Left colon (tissue), 2 donors: ENCODE results near the gene BCL11A. TPM values are rescaled to one million over a fixed set of nuclear protein-coding genes. Genes with fewer than 3 reads are reported as not detected.

Experiments used
- ATAC-seq: fragments of 200-7000 bp; cut with Tn5 transposase; one replicate; pipeline ENCODE4 v1.9.1; 2020; ENCODE audit warnings: mild to moderate bottlenecking, moderate library complexity
- DNase-seq, 2 donors: peaks; one replicate each; pipeline ENCODE4 v3.0.0-alpha.2; 2020
- intact Hi-C, 2 donors: fragments of 100-400 bp; cut with DNase I in 1 of 2; cut with micrococcal nuclease in 1 of 2; formaldehyde crosslinking; loops; one replicate each; pipeline versions ENCODE4 v1.11.2 to v1.14.0; 2022; cut with DNase I, micrococcal nuclease
- total RNA-seq, 2 donors: library from RNA; stranded (reverse); fragmentation: NEBNext Ultra II Directional; extraction: Animal tissue kit (Norgen Biotek cat#: 25700); gene quantifications; one replicate each; pipeline ENCODE4 v1.2.1, GENCODE V29; 2021
- donor health status: DM: no; HTN: no; CAD: no.
- donor health status: DM: yes; HTN: yes; CAD: no.

Gene BCL11A
- total RNA-seq, 2 donors from 2014 or later, result 28.9 to 29.0 TPM

DNA sequence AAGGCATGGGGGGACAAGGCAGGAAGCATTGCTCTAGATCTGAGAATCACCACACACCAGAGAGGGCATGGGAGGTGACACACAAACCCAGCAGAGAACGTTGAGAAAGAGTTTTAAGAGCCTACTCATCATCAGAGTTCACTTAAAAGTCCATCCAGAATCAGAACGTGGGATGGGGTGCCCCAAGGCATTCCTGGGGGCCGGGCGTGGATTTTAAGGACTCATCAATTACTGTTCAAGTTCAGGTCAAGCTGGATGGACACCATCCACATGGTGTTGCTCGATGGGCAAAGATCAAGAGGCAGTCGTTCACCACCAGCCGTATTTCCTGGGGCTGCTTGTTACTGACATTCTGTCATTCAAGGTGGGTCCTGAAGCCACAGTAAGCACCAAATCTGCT is 34.9 kb downstream of the BCL11A start:
- intact Hi-C loops, result no loop called here
- ATAC-seq, result no peak
- DNase-seq, result no peak

DNA sequence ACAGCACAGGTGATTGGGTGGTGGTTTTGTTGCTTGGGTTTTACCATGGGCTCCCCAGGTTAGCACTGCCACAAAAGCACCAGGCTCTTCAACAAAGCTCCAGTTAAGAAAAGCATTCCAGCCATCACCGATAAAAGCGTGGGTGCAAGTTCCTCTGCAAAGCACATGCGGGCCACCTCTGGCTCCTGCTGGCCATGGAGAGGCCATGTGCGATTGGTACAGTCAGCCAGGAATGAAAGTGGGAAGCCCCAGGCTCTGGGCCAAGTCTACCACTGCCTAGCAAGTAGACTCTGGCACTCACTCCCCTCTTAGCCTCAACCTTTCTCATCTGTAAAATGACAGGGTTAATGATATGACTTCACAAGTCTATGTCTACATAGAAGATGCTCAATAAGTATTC is 36.0 kb downstream of the BCL11A start:
- no peak for DNase-seq
- intact Hi-C loops, result no loop called here
- no peak for ATAC-seq

- intact Hi-C loops, result no loop called here
- DNase-seq (no peak), ATAC-seq (no peak)
Measured at GRCh38 chr2:60516826-60517225, 36.6 kb downstream of the BCL11A start.

DNA sequence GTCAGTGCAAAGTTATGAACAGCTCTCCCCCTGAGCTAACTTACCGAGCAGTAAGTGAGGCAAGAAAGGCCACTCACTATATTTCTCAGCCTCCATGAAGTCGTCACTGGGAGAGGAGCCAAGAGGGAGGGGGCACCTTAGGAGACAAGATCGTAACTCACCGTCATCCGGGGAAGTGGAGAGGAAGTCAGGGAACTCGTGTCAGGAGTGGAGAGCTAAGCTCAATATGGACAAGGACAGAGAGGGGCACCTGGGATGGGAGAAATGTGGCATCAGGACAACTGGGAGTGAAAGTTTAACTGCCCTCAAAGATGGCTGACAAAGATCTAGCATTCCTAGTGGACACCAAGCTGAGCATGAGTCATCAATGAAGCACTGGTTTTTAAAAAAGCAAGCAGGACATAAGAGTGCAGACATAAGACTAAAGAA is 37.1 kb downstream of the BCL11A start:
- intact Hi-C loops, result no loop called here
- DNase-seq (no peak), ATAC-seq (no peak)

DNA sequence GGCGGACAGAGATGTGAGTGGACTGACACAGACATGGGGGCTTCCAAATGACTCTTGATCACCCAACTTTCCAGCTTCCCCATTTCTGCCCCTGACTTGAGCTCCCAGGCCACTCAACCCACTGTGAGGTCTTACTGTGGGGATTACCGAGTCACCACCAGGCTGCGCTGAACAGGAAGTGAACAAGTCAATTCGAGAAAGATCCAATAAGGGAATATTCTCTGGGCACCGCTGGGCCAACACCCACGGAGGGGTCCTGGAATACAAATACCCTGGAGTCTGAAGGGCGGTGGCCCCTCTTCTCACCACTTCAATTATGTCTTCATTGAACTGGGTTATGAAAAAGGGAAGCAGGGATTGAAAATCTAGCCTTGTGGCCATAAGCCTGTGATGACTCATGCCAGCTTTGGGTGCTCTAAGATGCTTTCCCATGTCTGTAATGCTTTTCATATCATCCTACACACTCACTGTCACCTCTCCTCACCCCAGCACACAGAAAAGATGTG is 37.7 kb downstream of the BCL11A start:
- intact Hi-C loops, result no loop called here
- no peak for ATAC-seq
- DNase-seq, result peak in 1 of 2 donors; percentile 20

GRCh38 chr2:60513996-60514395 is 39.5 kb downstream of the BCL11A start:
- intact Hi-C loops, result no loop called here
- peak; percentile 33 for ATAC-seq
- no peak for DNase-seq

DNA sequence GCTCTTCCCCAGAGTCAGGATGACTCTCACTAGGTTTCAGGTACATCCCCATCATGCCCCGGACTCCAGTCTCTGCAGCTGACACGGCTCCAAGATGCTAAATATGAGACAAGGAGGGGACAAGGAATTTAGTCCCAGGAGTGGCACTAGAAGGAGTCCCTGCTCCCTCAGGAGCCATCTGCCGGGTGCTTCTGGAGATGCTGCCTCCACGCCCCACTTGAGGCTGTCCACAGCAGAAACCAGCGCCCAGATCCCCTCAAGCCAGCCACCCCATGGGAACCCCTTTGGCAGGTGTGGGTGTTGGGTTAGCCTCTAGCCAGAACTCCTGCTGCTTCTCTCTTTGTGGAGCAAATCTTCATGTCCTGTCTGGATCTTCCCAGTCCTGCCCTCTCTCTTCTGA is 40.3 kb downstream of the BCL11A start:
- no peak for DNase-seq
- no peak for ATAC-seq
- intact Hi-C loops, result no loop called here

GRCh38 chr2:60512641-60513040 is 40.8 kb downstream of the BCL11A start:
- intact Hi-C loops, result no loop called here
- ATAC-seq (peak; percentile 70), DNase-seq (peak in 1 of 2 donors; percentile 23)

DNA sequence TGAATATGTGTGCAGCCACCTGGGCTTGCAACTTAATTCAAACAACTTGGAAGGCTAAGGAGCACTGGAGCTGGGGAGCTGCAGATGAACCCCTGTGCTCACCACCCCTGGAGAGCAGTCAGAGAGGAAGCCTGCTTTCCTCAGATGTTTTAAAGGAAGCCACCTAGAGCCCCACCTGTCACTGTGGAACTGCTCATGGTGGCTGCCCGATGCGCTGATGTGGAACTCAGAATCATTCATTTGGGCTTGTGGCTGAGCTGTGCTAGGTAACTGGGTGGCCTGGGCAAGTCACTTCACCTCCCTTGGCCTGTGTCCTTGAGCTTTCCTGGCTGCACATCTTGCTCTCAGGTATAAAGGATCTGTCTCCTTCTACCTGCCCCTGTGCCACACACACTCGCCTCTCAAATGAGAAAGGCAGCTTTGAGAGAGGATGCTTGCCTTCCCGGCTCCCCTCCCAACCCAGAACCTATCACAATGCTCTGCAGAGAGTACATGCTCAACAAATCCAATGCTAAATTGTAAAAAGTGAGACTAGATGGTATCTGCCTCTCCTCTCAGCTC is 41.3 kb downstream of the BCL11A start:
- intact Hi-C loops, result no loop called here
- ATAC-seq, result no peak
- peak in 1 of 2 donors; percentile 18 for DNase-seq

DNA sequence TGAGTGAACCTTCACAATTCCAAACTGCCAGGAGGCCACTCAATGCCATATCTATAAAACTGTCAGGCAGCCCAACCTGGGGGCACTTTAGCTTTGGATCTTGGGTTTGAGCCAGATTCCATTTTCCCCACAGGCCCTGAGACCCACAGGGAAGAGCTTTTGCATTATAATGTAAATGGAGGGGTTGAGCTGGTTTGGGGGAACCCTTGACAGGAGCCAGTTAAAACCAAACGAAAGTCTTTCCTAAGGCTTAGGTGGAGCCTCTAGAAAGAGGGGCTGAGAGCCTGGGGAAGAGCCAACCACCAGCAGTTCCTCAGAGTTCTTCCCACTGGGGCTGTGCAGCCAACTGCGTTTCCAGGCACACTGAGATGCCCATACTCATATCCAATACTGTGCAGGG is 42.7 kb downstream of the BCL11A start:
- no peak for ATAC-seq
- intact Hi-C loops, result no loop called here

DNA sequence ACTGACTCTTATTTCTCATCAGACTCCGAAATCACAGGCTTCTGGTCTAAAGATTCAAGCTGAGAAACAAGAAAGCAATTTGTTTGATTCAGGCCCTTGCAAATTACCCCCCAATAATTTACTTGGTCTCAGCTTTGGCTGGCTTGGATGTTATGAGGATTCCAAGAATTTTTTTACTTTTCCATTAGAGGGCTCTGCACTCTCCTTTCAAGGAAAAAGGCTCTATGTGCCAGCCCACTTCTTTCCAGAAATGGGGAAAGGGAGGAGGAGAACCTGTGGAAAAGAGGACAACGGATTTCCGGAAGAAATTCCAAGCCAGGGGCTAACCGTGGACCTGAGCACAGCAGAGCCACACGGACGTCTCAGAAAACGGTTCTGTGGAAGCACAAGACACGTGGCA is 44.4 kb downstream of the BCL11A start:
- ATAC-seq, result no peak
- intact Hi-C loops, result no loop called here
- DNase-seq, result no peak

More for the DNA sequence above, 42.7 kb downstream of the BCL11A start:
- DNase-seq, result no peak

DNA sequence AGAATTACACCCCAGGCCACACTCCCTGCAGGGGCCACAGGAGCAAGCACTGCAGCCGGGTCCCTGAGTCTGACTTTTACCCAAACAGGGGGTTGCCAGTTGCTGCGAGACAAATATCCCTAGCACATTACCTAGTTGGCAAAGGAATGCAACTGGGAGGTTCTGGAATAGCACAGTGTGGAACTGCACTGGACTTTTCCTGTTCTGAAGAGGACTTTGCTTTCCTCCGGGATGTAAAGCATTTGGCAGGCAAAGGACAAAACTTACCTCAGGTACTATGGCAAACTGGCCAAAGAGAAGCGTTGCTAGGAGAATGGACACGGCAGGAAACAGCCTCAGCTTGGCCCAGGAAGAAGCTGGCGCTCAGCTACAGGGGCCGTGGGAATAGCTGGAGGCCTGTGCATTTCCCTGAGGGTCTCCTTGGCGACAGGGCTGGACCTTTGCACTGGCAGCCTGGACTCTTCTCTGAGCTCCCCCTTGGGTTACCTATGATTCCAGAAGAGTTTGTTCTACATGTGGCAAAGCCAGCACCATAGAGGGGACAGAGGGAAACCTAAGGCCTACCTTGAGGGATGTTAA is 45.0 kb downstream of the BCL11A start:
- DNase-seq (no peak), ATAC-seq (peak; percentile 78)
- intact Hi-C loops, result no loop called here

- ATAC-seq, result no peak
- no peak for DNase-seq
- intact Hi-C loops, result no loop called here
Measured at GRCh38 chr2:60507211-60507965, 46.1 kb downstream of the BCL11A start.

DNA sequence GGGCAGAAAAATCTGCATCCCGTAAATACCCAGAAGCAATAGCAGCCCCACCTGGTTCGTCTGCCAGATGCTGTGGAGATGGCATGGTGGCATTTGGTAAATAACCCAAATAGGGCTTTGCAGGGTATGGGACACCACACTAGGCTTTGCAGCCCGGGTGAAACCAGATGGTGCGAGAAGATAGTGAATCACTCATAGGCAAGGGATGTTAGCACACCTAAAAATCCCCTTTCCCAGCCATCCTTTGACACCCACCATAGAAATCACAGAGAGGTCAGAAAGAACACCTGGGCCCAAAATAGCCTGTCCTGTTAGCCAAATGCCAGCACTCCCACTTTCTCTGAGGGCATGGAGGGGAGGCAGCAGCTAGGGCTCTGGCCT is 47.6 kb downstream of the BCL11A start:
- DNase-seq, result no peak
- intact Hi-C loops, result no loop called here
- ATAC-seq, result no peak

DNA sequence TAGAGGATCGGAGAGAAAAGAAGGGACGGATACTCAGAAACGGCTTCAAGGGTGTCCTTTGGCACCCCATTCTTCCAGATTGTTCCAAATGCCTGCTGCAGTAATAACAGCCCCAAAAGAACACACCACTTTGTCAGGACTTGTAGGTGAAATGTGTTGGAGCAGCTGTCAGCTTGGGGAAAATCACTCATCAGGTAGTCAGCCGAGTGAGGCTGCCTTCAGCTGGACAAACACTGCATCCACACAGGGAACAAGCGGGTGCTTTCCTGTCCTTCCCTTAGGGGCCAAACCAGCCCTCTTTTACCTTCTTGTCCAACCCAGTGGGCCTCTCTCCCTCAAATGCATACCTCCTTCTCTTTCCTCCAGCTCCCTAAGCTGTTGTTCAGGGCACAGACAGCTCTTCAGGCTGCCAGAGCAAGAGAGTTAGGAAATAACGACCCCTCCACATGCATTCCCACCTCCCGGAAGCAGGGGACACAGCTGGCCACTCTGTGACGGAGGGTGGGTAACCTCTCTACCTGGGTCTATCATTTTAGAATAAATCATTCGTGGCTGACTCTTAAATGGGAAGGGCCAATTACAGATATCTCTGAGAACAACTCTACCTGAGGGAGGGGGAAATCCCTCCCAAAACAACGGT is 48.1 kb downstream of the BCL11A start:
- DNase-seq, result no peak
- intact Hi-C loops, result no loop called here
- ATAC-seq, result no peak

GRCh38 chr2:60504049-60504448 is 49.4 kb downstream of the BCL11A start:
- ATAC-seq (no peak), DNase-seq (no peak)
- intact Hi-C loops, result no loop called here

GRCh38 chr2:60502144-60502543 is 51.3 kb downstream of the BCL11A start:
- DNase-seq, result no peak
- no peak for ATAC-seq
- intact Hi-C loops, result no loop called here

GRCh38 chr2:60500861-60501260 is 52.6 kb downstream of the BCL11A start:
- intact Hi-C loops, result no loop called here
- DNase-seq (no peak), ATAC-seq (no peak)

DNA sequence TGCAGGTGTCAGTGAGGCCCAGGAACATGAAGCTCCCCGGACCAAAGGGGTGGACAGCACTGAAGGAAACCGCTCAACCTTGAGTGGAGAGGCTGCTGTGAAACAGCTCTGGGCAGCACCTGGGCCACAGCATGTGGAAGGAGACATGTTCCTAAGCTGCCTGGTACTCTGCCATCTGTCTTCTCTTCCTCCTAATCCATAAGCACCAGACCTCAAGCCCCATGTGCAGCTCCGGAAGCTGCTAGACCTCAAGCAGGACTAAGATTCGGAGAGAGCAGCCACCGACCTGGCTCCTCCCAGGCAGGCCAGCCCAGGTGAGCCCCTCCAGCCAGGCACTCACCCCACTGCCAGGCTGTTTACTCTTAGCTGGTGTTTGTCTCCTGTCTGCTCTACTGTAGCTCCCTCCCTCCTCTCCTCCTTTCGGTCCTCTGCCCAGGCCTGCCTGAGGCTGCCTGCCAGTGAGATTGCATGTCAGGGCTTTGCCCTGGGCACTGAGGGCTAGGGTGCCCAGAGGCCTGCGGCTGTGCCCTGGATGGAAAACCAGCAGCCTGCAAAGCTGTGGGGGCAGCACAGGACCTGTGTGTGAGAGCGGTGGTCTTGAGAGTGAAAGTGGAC is 53.7 kb downstream of the BCL11A start:
- intact Hi-C loops, result no loop called here
- ATAC-seq (no peak), DNase-seq (no peak)
